ENCODE measurements around the gene NMRK1. TPM values are rescaled to one million over a fixed set of nuclear protein-coding genes. Genes with fewer than 3 reads are reported as not detected.
A peak's percentile ranks its signal among the peaks of the same experiment; 100 is the strongest.

NMRK1 gene
- polyA plus RNA-seq (2013, experiment 1 of 2; ENCODE audit: insufficient read length): 20.4 TPM
- 20.2 TPM for polyA plus RNA-seq (2013, experiment 2 of 2; ENCODE audit: insufficient read length)

- DNase-seq: peak; percentile 98
Observed at GRCh38 chr9:75087824-75088645, at the start of gene NMRK1, which contains the start of gene OSTF1. TSS of gene NMRK1 (minus strand) at chr9:75088155. CDS start at chr9:75083115, 5,040 bp downstream. TSS of gene OSTF1 (plus strand) at chr9:75088514. CDS start at chr9:75088693, 179 bp downstream.

- no peak for DNase-seq
Observed at GRCh38 chr9:75134495-75134894, 46.5 kb upstream of the NMRK1 start.

- no peak for DNase-seq
Observed at GRCh38 chr9:75133396-75133795, 45.4 kb upstream of the NMRK1 start.

- DNase-seq: no peak
Observed at GRCh38 chr9:75132244-75132643, 44.3 kb upstream of the NMRK1 start.

GRCh38 chr9:75131700-75132099 lies 43.7 kb upstream of the NMRK1 start:
- no peak for DNase-seq

DNA sequence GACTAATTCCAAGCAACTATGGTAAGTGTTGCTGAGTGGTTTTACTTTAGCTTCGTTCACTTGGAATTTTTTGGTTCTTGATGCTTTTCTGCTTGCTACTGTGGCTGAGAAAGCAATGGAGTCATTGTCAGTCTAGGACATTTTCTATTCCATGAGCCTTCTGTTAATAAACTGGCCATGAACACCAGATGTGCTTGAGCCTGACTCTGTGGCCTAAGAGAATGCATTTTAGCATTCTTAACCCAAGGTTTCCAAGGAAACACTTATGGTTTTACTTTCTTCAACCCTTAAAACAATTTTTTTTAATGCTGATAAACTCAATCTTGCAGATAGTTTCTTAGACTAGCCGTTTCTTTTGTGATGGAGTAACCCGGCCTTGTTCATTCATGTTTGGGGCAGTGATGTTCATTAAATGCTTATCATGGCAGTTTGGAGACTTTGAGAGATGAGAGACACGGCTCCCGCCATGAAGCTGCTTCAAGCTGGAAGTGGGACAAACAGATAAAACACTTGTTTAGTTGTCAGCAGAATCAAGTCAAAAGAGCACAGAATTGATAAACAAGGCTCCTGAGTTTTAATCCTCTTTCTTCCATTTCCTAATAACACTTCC lies 42.8 kb upstream of the NMRK1 start:
- DNase-seq: peak; percentile 33

DNA sequence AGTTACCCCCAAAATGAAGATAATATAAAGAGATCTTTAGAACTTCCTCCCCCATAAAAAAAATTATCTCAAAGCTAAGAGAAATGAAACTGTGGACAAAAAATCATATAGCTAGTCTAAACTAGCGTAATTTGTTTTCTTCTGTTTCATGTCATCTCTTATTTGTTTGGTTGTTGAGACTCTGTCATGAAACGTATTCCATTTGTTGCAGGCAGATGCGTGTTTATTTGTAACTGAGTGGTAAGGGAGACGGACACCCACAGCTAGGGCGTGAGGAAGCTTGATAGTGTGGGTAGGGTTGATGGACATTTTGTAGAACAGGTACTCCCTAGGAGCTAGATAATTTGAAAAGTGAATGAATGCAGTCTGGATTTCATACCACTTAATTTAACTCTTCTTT lies 42.2 kb upstream of the NMRK1 start:
- DNase-seq: no peak

GRCh38 chr9:75128535-75128934 lies 40.6 kb upstream of the NMRK1 start:
- DNase-seq: no peak

DNA sequence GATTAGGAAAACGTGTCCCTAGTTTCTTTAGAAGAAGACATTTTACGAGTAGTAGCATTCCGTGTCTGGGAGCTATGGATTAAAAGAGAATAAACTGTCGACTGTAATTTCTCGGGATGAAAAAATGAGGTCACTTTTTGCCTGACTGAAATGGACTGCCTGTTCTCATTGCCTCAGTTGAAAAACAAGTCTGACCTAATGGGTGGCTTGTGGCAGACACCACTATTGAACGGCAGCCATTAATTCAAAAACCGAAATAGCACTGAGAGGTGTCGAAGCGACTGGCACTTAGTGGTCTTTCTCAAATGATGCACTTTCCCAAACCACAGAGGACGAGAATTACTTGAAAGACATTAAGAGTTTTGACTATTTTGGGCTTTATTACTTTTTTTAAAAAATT lies 35.7 kb upstream of the NMRK1 start:
- no peak for DNase-seq

- no peak for DNase-seq
Observed at GRCh38 chr9:75121914-75122558, 34.1 kb upstream of the NMRK1 start.

DNA sequence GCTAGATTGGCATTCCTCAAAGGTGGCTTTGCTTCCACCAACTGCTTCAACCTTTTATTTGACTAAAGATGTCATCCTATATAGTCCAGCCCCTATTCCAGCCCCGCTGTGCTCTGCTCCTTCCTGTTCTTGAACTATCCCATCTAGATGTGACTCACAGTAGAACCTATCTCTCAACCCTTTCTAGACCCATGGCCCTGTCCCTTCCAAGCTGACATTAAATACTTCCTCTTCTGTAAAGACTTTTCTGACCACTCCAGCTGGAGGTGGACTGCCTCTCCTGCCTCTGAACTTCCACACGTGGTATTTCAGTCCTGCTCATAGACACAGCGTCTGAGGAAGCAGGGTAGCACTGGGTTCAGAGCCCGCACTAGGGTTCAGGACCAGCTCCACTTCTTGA lies 32.7 kb upstream of the NMRK1 start:
- no peak for DNase-seq

DNA sequence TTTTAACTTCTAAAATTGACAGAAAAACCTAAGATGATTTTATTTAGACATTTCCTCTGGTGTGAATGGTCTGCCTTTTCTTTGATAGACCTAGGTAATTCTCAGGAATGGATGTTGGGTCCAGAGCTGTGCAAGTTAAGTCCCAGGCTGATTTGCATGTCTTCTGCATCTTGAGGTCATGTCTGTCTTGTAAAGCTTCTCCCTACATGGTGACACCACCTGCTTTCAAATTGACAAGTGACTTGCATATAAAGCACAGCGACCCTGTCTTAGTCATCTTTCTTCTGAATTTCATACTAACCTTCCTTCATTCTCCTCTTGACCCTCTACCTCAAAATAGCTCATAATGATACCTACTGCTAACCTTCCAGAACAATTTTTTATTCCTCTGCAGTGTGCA lies 29.6 kb upstream of the NMRK1 start:
- DNase-seq: no peak

DNA sequence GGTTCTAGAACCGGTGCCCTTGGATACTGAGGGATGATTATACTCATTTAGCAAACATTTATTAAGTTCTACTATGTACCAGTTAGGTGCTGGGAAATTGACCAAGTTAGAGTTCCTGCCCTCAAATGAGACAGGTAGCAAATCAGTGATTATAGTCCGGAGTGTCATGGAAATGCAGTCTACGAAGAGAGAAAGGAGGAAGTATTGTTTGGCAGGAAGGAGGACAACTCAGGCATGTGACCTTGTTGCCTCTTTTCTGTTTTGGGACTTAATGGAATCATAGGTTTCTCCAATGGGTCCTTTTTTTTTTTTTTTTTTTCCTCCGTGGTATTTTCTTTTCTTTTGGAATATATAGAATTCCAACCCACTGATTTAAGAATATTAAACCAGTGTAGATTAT lies 28.4 kb upstream of the NMRK1 start:
- DNase-seq: no peak

DNA sequence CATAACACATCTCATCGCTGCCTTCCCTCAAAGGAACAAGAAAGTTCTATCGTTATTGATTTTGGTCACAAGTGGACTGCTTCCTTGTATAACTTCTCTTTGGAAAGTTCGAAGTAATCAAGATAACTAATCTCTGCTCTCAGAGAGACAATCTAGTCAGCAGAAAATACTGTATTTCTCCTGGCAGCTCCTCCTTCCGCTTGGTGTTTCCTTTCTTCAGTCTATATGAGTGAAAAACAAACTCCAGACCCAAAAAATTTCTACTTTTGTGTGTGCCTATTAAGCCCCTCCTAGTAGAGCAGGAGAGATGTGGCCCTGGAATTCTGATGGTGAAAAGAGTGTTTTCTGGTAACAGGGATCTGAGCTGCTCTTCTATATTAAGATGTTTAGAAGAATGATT lies 24.8 kb upstream of the NMRK1 start:
- no peak for DNase-seq

DNA sequence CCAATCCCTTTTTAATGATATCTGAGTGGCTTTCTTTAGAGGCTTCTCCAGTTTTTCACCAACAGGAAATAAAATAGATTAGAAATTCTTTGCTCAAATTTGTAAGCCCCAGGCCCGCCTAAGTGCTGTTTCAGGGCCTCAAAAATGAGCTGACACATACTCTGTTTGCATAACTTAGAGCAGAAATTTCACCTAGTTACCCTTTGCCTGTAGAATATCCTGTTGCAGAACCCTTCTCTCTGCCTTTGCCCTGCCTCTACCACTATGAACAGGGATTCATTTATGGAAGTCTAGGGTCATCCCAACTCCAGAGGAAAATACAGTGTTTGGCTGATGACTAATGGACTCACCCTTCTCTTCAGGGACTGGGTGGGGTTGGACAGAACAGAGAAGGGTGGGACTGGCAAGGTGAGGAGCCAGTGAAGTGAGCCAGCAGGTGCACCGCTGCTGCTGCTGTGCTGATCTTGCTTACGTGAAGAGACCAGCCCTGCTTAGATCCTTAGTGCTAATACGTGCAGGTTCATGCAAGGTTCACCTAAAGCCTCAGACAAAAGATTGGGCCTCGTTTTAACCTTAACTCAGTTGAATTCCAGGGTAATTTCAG lies 23.2 kb upstream of the NMRK1 start:
- no peak for DNase-seq

DNA sequence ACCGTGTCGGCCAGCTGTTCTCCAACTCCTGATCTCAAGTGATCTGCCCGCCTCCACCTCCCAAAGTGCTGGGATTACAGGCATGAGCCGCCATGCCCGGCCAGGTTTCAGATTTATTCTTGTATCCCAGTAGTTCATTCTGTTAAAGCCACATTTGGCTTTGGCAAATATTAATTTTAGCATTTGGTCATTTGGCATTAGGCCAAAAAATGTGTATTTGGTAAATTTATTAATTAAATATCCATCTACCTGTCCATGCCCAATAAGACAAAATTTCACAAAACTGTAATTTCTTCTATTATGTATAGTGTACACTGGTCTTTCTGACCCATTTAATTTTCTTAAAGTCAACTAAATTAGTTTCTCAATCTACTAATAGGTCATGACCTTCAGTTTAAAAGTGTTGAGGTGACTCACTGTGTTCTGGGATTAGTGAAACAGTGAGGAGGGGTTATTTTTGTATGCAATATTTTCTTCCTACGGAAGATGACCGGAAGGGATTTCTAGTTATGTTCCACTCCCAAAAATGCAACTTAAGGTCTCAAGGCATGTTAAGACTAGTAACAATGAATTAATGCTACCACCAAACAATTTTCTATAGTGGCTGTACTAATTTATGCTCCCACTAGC lies 21.4 kb upstream of the NMRK1 start:
- DNase-seq: no peak

- DNase-seq: peak; percentile 21
Observed at GRCh38 chr9:75108571-75108970, 20.6 kb upstream of the NMRK1 start.

DNA sequence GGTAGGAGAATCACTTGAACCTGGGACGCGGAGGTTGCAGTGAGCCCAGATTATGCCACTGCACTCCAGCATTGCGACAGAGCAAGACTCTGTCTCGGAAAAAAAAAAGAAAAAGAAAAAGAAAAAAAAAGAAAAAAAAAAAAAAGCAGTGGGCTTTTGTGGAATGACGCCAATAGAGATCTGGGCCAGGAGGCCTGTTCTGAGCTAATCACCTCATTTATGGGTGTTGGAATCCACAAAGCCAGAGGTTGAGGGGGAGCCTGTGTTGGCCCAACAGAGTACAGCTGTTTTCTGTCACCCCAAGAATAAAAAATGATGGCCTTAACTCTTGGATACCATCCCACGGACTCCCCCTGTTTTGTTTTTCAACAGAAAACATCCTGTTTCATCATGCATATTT lies 18.9 kb upstream of the NMRK1 start:
- DNase-seq: no peak

GRCh38 chr9:75105841-75106240 lies 17.9 kb upstream of the NMRK1 start:
- DNase-seq: no peak

- no peak for DNase-seq
Observed at GRCh38 chr9:75105019-75105540, 17.1 kb upstream of the NMRK1 start.

GRCh38 chr9:75104607-75105006 lies 16.7 kb upstream of the NMRK1 start:
- no peak for DNase-seq

DNA sequence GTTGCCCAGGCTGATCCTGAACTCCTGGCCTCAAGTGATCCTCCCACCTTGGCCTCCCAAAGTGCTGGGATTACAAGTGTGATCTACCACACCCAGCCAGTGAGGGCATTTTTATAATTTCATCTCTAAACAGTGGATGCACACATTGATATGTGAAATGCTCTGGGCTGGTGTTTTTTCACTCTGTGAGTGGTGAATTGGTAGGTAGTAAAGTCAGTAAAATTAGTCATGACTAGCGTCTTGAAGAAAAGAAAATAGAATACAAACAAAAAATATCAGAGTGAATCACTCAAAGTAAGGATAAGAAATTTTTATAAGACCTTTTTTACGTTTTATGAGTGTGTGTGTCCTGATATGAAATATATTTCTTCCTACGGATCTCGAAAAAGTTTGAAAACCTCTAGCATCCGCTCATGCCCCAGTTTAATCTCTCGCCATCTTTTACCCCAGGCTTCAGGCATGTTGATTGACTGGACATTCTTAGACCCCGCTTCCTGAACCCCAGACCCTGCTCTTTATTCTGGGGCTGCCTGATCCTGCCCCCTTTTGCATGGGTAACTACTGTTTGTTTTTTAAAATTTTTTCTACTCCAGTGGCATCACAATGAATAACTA lies 14.3 kb upstream of the NMRK1 start:
- DNase-seq: no peak
